Measurements from ENCODE around the gene MYBPC2.
A peak's percentile ranks its signal among the peaks of the same experiment; 100 is the strongest.

Gene MYBPC2

GRCh38 chr19:50501568-50502475 lies 69.1 kb downstream of the MYBPC2 start:
- DNase-seq: no peak

- DNase-seq: no peak
Observed at GRCh38 chr19:50505856-50506611, 73.3 kb downstream of the MYBPC2 start.

DNA sequence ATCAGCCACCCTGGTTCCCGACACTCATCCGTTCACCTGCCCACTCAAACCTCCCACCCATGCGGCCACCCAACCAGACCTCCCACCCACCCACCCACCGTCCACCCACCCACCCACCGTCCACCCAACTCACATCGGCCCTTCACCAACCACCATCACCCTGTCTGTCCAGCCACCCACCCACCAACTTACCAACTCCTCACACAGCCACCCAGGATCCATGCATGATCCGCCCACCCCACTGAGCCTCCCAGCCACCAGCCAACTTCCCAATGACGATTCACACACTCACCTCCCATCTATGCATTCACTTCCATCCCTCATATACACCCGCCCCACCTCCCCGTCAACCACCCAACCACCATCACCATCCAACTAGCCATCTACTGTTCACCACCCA lies 74.0 kb downstream of the MYBPC2 start:
- no peak for DNase-seq

GRCh38 chr19:50507376-50507775 lies 74.7 kb downstream of the MYBPC2 start:
- DNase-seq: no peak

- no peak for DNase-seq
Observed at GRCh38 chr19:50508843-50509190, 76.1 kb downstream of the MYBPC2 start.

DNA sequence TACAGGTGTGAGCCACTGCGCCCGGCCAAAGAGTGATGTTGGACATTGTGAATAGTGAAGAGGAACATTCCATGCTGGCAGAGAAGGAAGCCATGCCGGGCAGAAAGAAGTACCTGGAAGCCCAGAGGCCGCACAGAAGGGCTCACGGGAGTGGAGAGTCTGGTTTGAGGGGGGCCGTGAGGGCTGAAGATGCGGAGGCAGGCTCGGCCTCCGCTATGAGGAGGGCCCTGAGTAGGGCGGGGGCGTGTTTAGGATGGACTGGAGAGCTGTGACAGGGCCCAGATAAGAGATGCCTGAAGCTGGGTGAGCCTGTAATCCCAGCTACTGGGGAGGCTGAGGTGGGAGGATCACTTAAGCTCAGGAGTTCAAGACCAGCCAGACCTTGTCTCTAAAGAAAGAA lies 76.7 kb downstream of the MYBPC2 start:
- DNase-seq: no peak

DNA sequence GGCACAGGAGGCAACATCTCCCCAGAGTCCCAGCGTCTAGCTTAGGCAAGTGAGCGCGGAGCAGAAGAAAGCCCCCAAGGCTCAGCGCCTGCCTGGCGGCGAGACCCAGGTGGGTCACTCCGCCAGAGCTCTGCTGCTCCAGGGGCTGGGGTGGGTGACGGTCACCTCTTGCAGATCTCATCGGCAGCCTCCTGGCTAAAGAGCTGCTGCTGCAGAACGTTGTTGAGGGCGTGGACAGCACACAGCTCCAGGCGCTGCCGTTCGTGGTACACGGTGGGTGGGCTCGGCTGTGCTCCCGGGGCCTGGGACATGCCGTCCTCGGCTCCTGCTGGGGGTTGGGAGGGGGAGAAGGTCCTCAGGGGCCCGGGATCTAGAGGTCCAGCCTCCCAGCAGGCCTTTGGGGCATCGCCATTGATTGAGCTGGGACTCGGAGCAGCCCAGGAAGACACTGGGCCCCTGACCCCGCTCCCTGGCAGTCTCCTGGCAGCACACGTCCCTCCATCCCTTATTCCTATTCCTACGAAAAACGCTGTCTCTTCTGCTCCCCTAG lies 77.5 kb downstream of the MYBPC2 start:
- DNase-seq: no peak

DNA sequence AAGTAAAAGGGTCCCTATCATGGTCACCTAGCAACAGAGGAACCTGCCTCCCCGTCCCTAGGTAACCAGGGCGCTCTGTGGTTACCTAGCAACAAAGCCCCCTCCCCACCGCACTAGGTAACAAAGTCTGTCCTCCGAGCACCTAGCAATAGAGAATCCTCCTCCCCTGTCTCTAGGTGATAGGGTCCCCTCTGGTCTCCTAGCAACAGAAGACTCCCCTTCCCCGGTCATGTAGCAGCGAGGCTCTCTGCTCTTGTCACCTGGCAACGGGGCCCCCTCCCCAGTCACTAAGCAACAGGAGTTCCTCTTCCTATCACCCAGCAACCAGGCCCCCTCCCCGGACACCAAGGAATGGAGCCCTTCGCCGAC lies 78.0 kb downstream of the MYBPC2 start:
- DNase-seq: no peak

DNA sequence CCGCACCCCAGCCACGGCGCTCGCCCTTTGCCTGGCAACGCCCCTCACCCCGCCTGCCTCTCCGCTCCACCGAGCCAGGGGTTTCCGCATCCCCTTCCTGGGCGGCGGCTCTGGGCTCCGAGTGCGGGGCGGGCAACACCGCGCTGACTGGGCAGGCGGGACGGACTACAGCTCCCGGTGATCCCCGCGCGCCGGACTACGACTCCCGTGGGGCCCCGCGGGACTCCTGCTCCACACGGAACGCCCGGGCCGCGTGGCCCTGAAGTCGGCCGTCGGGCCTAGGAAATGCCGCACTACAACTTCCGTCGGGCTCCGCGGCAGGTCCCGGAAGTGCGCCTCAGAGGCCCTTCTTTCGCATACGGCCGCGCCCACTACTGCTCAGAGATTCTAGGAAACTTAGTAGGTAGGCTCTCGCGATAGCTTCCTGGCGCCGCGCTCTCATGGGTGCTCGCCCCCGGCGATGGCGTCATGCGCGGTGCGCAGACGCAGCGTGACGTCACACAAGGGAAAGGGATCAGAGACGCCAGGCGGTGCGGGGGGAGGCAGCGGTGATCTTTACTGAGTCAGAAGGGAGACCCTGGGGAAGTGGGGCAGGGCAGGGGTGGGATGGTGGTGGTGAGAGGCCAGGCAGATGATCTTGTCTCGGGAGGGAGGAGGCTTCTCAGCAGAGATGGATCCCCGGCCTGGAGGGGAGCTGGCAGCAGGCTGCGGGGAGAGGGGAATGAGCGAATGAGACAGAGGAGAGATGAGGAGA lies 78.6 kb downstream of the MYBPC2 start, which contains the start of gene JOSD2:
Gene JOSD2 (minus strand): TSS at position 123 of the 754 bp plus-strand sequence. CDS start 760 bp downstream, outside the sequence.
- peak; percentile 96 for DNase-seq

DNA sequence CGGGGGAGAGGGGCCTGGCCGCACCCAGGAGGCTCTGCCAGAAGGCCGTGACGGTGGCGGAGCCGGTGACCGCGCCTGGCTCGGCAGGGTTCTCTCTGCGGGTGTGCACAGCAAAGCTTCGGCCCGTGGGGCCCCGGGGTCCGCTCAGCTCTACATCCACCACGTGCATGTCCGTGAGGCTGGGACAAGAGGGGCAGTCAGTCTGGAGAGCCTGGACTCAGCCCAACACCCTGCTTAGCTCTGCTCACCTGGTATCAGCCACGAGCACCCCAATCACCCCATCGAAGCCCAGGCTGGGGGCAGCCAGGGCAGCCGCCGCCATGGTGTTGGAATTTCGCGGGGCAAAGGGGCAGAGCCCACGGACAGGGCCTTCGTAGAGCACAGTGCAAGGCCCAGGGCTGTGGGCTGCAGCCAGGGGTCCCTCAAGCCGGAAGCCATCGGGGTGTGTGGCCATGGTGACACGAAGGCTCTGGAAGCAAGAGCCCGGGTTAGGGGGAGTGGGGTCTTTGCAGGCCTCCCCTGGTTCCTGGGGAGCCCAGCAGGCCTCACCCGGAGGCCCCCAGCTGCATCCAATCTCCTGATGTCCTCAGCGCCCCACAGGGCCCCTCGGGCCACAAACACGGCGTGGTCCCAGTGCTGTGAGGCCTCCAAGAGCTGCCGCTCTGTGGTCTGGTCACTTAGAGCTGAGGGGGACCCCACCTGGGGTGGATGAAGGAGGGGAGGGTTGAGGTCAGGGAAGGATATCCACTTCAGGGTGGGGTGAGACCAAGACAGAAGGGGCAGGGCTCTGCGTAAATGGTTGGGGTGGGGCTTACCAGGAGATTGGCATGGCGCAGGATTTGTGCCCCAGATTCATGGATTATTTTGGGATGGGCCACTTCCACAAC lies 79.7 kb downstream of the MYBPC2 start:
- DNase-seq: no peak

DNA sequence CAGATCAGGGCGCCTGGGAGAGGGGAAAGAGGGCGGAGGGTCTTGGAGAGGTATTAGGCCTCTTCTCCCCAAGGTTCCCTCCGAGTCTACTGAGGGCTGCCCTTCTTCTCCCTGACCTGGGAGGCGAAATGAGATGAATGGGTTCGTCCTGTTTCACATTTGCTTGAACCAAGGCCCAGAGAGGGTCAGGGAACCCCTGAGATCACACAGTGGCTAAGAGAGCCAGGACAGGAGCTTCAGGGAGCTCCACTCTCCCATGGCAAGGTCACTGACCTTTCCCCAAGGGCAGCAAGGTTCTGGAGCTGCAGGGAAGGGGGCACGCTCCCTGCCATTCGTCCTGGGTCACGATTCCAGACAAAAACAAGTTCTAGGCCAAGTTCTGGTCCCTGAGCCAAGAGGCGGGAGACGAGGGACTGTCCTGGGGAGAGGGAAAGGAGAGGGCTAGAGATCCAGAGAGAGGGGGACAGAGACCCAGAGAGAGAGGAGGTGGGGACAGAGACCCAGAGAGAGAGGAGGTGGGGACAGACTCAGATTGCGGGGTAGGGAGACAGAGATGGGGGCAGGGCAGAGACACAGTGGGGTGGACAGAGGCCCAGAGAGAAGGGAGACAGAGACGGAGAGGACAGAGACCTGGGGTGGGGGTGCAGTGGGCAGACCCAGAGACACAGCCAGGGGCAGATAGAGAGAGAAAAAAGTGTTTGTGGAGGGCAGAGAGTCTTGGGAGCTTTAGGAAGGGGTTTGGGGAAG lies 80.5 kb downstream of the MYBPC2 start:
- no peak for DNase-seq

DNA sequence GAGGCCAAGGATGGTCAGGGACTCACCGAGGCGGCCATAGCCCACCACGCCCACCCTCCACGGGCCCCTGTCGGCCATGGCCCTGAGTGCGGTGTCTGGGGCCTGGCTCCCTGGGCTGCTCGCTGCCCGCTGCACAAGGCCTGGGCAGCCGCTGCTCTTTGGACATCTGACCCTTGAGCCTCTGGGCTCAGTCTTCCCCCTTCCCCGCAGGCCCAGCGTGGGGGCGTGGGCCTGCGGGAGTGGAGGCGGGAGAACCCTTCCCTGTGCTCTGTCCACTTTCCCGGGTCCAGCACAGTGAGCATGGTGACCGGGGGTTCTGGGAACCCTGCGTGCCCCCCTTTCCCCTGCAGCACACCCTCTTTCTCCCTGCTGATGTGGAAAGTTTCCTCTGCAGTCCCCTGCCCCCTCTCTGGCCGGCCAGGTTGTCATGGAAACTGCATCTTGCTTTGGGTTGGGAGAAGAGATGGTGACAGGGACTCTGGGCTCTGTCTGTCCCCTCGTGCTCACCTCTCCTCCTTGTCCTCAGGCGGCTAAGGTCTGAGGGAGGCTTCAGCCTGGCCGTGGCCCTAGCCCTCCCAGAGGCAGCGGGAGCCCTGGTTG lies 81.2 kb downstream of the MYBPC2 start, which contains the start of gene ASPDH:
Gene ASPDH (minus strand): TSS at position 168 of the 600 bp plus-strand sequence. CDS start 90 bp downstream, at position 78.
- no peak for DNase-seq

GRCh38 chr19:50514346-50515167 lies 81.9 kb downstream of the MYBPC2 start:
- no peak for DNase-seq

- no peak for DNase-seq
Observed at GRCh38 chr19:50515168-50515561, 82.5 kb downstream of the MYBPC2 start.

Measured in activated CD4-positive, alpha-beta T cell treated with anti-CD3 and anti-CD28 coated beads, Interleukin-2, amount 50 U/mL, for 1 hour (primary cell).